CD14-positive monocyte (primary cell): ENCODE data around the gene SYNE2. TPM values are rescaled to one million over a fixed set of nuclear protein-coding genes. Genes with fewer than 3 reads are reported as not detected.

Source experiments
- DNase-seq, 3 donors: peaks; one replicate each; pipeline ENCODE4 v3.0.0-alpha.2; 2011 to 2022
- H2AFZ ChIP-seq: 2 replicates; pipeline ENCODE4 v1.6.0; 2012; ENCODE audit warnings: mild to moderate bottlenecking, low read depth, low read length, inconsistent platforms; ENCODE audit not compliant: insufficient read depth, poor library complexity, severe bottlenecking
- H3K27ac ChIP-seq, 2 donors: 1 replicate in 1 of 2; 2 replicates in 1 of 2; pipeline ENCODE4 v1.5.1; 2012 to 2013; ENCODE audit warnings: low read length in 2 of 2, control low read depth in 1 of 2, inconsistent platforms in 1 of 2, low read depth in 1 of 2, mild to moderate bottlenecking in 1 of 2
- H3K27me3 ChIP-seq, 2 donors: one replicate each; pipeline versions ENCODE4 v1.6.0 to v1.6.1; 2011 to 2013; ENCODE audit warnings: low read length in 2 of 2; ENCODE audit not compliant: control insufficient read depth in 2 of 2, insufficient read depth in 2 of 2
- H3K36me3 ChIP-seq, 2 donors: replicated peaks in 1 of 2; 1 replicate in 1 of 2; 2 replicates in 1 of 2; pipeline versions ENCODE4 v1.5.1 to v1.6.1; 2012 to 2013; ENCODE audit warnings: low read length in 2 of 2, control low read depth in 1 of 2, inconsistent platforms in 1 of 2, mild to moderate bottlenecking in 1 of 2; ENCODE audit not compliant: insufficient read depth in 2 of 2, control insufficient read depth in 1 of 2
- H3K4me1 ChIP-seq, 2 donors: 1 replicate in 1 of 2; 2 replicates in 1 of 2; pipeline versions ENCODE4 v1.5.1 to v1.6.1; 2012 to 2013; ENCODE audit warnings: low read length in 2 of 2, control low read depth in 1 of 2, inconsistent platforms in 1 of 2, mild to moderate bottlenecking in 1 of 2, moderate library complexity in 1 of 2; ENCODE audit not compliant: insufficient read depth in 2 of 2, control insufficient read depth in 1 of 2
- H3K4me2 ChIP-seq: replicated peaks from 2 replicates; pipeline ENCODE3; 2012; ENCODE audit warnings: low read length, moderate library complexity, mild to moderate bottlenecking; ENCODE audit not compliant: poor library complexity, severe bottlenecking; ENCODE audit errors: extremely low read depth
- H3K4me3 ChIP-seq, 3 experiments: fragments of 200-600 bp in 1 of 3; sonication (generic) in 1 of 3; replicated peaks in 1 of 3; 1 replicate in 2 of 3; 2 replicates in 1 of 3; pipeline ENCODE4 v1.5.1; 2011 to 2013; ENCODE audit warnings: low read length in 3 of 3, mild to moderate bottlenecking in 3 of 3, control low read depth in 2 of 3, low read depth in 2 of 3, inconsistent platforms in 1 of 3, moderate library complexity in 1 of 3
- H3K79me2 ChIP-seq: 2 replicates; pipeline ENCODE4 v1.6.0; 2012; ENCODE audit warnings: mild to moderate bottlenecking, control low read depth, inconsistent platforms, low read length, moderate library complexity; ENCODE audit not compliant: insufficient read depth
- H3K9ac ChIP-seq: 2 replicates; pipeline ENCODE4 v1.6.0; 2017; ENCODE audit warnings: low read length, mild to moderate bottlenecking; ENCODE audit not compliant: insufficient read depth, poor library complexity, severe bottlenecking
- H3K9me3 ChIP-seq, 2 donors: replicated peaks in 1 of 2; 1 replicate in 1 of 2; 2 replicates in 1 of 2; pipeline versions ENCODE4 v1.5.1 to v1.6.1; 2012 to 2013; ENCODE audit warnings: low read length in 2 of 2, control low read depth in 1 of 2; ENCODE audit not compliant: control insufficient read depth in 1 of 2, insufficient read depth in 1 of 2
- H4K20me1 ChIP-seq: 2 replicates; pipeline ENCODE4 v1.6.0; 2012; ENCODE audit warnings: mild to moderate bottlenecking, low read length, control low read depth, moderate library complexity; ENCODE audit not compliant: insufficient read depth
- H3K27ac Mint-ChIP-seq, 7 donors: one replicate each; pipeline ENCODE4 v1.8.0; 2020; ENCODE audit warnings: mild to moderate bottlenecking in 7 of 7, mixed read lengths in 7 of 7, moderate library complexity in 6 of 7, inconsistent platforms in 2 of 7
- H3K27me3 Mint-ChIP-seq, 3 donors: one replicate each; pipeline ENCODE4 v1.8.0; 2021 to 2022; ENCODE audit warnings: low read depth in 3 of 3, mild to moderate bottlenecking in 3 of 3, mixed read lengths in 3 of 3, moderate library complexity in 3 of 3, inconsistent platforms in 1 of 3
- H3K36me3 Mint-ChIP-seq, 2 donors: one replicate each; pipeline ENCODE4 v1.8.0; 2020; ENCODE audit warnings: mixed read lengths in 2 of 2, inconsistent platforms in 1 of 2, mild to moderate bottlenecking in 1 of 2
- H3K4me1 Mint-ChIP-seq: one replicate; pipeline ENCODE4 v1.8.0; 2020; ENCODE audit warnings: mild to moderate bottlenecking, mixed read lengths
- H3K4me3 Mint-ChIP-seq, 2 donors: one replicate each; pipeline ENCODE4 v1.8.0; 2020; ENCODE audit warnings: mild to moderate bottlenecking in 2 of 2, mixed read lengths in 2 of 2, moderate library complexity in 1 of 2
- H3K9me3 Mint-ChIP-seq, 7 donors: one replicate each; pipeline ENCODE4 v1.8.0; 2020 to 2022; ENCODE audit warnings: mixed read lengths in 7 of 7, mild to moderate bottlenecking in 6 of 7, moderate library complexity in 6 of 7, inconsistent platforms in 2 of 7
- WGBS: methylation state at CpG from one replicate; pipeline ENCODE4 v1.1.5; 2013; ENCODE audit warnings: missing lambda C conversion rate; ENCODE audit not compliant: insufficient coverage; 5-methylcytosine and 5-hydroxymethylcytosine counted together
- intact Hi-C, 2 donors: fragments of 100-400 bp; cut with micrococcal nuclease; formaldehyde crosslinking; loops; one replicate each; pipeline versions ENCODE4 v1.15.0 to v1.15.1; 2023
- polyA plus RNA-seq, 3 donors: library from polyadenylated mRNA; depleted of rRNA in 1 of 3; unstranded in 2 of 3; stranded (reverse) in 1 of 3; fragments of 300-500 nt in 2 of 3; fragments of >200 nt in 1 of 3; fragmentation: Illumina TruSeq in 2 of 3; gene quantifications; 1 replicate in 2 of 3; 2 replicates in 1 of 3; pipeline ENCODE4 v1.2.3, GENCODE V29; 2012 to 2021
- TF ChIP-seq, protein P1 (sequence below): fragments of 200-600 bp; IDR thresholded peaks from one replicate; pipeline ENCODE4 v1.8.0; 2022; ENCODE audit warnings: antibody characterized with exemption, mild to moderate bottlenecking

Gene SYNE2
- polyA plus RNA-seq, 3 donors = 0.06 to 0.46 (median 0.44) TPM

GRCh38 chr14:63966407-63966806, 113.6 kb downstream of the SYNE2 start:
- peaks cover 0 to 5% (median 0%) of the 10 kb centered on the region in 7 donors for H3K9me3 Mint-ChIP-seq
- no peaks in the 10 kb centered on the region for H3K9me3 ChIP-seq
- H3K36me3 Mint-ChIP-seq = no peaks in the 10 kb centered on the region
- H3K36me3 ChIP-seq = no peaks in the 10 kb centered on the region
- no peak overlapping the region for H3K4me3 ChIP-seq
- TF ChIP-seq, protein P1, sequence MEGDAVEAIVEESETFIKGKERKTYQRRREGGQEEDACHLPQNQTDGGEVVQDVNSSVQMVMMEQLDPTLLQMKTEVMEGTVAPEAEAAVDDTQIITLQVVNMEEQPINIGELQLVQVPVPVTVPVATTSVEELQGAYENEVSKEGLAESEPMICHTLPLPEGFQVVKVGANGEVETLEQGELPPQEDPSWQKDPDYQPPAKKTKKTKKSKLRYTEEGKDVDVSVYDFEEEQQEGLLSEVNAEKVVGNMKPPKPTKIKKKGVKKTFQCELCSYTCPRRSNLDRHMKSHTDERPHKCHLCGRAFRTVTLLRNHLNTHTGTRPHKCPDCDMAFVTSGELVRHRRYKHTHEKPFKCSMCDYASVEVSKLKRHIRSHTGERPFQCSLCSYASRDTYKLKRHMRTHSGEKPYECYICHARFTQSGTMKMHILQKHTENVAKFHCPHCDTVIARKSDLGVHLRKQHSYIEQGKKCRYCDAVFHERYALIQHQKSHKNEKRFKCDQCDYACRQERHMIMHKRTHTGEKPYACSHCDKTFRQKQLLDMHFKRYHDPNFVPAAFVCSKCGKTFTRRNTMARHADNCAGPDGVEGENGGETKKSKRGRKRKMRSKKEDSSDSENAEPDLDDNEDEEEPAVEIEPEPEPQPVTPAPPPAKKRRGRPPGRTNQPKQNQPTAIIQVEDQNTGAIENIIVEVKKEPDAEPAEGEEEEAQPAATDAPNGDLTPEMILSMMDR = no peak
- H3K27me3 Mint-ChIP-seq = peaks cover 3 to 9% (median 6%) of the 10 kb centered on the region in 3 donors
- DNase-seq = no peak
- H3K4me1 ChIP-seq = no peaks in the 10 kb centered on the region
- H3K4me3 Mint-ChIP-seq = no peak overlapping the region
- no peaks in the 10 kb centered on the region for H3K79me2 ChIP-seq
- peak overlapping the region in 1 of 7 donors; percentile 68 for H3K27ac Mint-ChIP-seq
- H4K20me1 ChIP-seq = no peaks in the 10 kb centered on the region
- H3K27ac ChIP-seq = no peak overlapping the region
- H3K4me2 ChIP-seq = no peak overlapping the region
- H2AFZ ChIP-seq = no peak overlapping the region
- no peaks in the 10 kb centered on the region for H3K27me3 ChIP-seq
- no peak overlapping the region for H3K9ac ChIP-seq
- intact Hi-C loops = no loop called here
- 92% methylated on average over 3 of the region's 5 CpGs for WGBS
- H3K4me1 Mint-ChIP-seq = no peaks in the 10 kb centered on the region

GRCh38 chr14:63972323-63972932, 119.6 kb downstream of the SYNE2 start:
- H3K27ac ChIP-seq = no peak overlapping the region
- H3K36me3 Mint-ChIP-seq = no peaks in the 10 kb centered on the region
- H3K79me2 ChIP-seq = no peaks in the 10 kb centered on the region
- H2AFZ ChIP-seq = no peak overlapping the region
- H3K4me2 ChIP-seq = no peak overlapping the region
- TF ChIP-seq, protein P1 = no peak
- WGBS = 93% methylated on average over 2 of the region's 3 CpGs
- peaks cover 0 to 5% (median 0%) of the 10 kb centered on the region in 7 donors for H3K9me3 Mint-ChIP-seq
- no peak overlapping the region for H3K27ac Mint-ChIP-seq
- H3K9me3 ChIP-seq = no peaks in the 10 kb centered on the region
- no peaks in the 10 kb centered on the region for H3K27me3 ChIP-seq
- no peaks in the 10 kb centered on the region for H3K4me1 ChIP-seq
- no peak for DNase-seq
- H3K9ac ChIP-seq = no peak overlapping the region
- no peaks in the 10 kb centered on the region for H3K36me3 ChIP-seq
- intact Hi-C loops = no loop called here
- no peak overlapping the region for H3K4me3 Mint-ChIP-seq
- no peak overlapping the region for H3K4me3 ChIP-seq
- no peaks in the 10 kb centered on the region for H4K20me1 ChIP-seq
- H3K27me3 Mint-ChIP-seq = peaks cover 0 to 5% (median 2%) of the 10 kb centered on the region in 3 donors
- H3K4me1 Mint-ChIP-seq = no peaks in the 10 kb centered on the region
